Epithelial cell of proximal tubule (primary cell): Measurements from ENCODE around the gene LTC4S. TPM values are rescaled to one million over a fixed set of nuclear protein-coding genes. Genes with fewer than 3 reads are reported as not detected.

ENCODE experiments used
- DNase-seq: peaks from one replicate; pipeline ENCODE4 v3.0.0-alpha.2; 2011; ENCODE audit warnings: low read depth
- H3K4me3 ChIP-seq: 2 replicates; pipeline ENCODE4 v1.5.1; 2011; ENCODE audit warnings: low read depth, mild to moderate bottlenecking, low read length
- total RNA-seq: library from RNA; depleted of rRNA; stranded (reverse); fragments of >200 nt; gene quantifications from 2 replicates; pipeline ENCODE4 v1.2.3, GENCODE V29; 2015
- TF ChIP-seq, protein P1 (sequence below): conservative IDR thresholded peaks from 2 replicates; pipeline ENCODE4 v1.5.1; 2012; ENCODE audit warnings: low read depth, mild to moderate bottlenecking, low read length

The LTC4S gene
- total RNA-seq, 1 donor from 2014 or later, result 9.1 TPM

DNA sequence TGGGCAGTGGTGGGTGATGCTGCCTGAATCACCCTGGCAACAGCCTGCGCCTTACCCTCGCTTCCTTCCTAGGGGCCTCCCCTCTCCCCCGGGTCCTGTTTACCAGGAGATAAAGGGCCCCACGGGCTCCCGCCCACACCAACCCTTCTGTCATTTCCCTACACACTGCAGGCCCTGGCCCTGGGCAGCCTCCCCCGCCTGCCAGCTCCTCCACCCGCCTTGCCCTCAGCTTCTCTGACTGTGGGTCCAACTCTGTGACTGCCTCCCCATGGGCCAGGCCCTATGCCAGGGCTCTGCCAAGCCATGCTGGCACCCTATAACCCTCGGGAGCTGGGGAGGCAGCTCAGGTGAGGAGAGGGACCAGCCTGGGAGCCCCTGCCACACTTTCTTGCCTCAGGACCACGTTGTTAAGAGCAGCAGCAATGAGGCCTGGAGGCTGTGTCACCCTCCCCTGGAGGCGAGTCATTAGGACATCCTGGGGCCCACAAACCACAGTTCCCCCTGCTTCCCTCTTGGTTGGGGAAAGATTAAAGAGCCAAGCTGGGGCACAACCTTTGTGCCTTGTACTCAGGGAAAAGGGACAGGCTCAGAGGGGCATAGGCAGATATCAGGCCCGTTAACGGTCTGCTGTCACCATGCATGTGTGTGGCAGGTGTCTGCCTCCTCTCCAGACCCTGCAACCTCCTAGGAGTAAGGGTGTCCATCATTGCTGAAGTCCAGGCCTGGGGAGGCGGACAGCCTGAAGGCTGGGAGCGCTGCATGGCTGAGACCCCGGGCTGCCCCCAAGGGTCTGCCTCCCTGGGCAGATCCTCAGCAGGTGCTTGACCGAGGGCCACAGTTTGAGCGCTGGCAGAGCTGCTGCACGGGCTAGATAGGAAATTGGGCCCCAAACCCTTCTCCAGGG, 10.1 kb downstream of the LTC4S start:
- TF ChIP-seq, protein P1, sequence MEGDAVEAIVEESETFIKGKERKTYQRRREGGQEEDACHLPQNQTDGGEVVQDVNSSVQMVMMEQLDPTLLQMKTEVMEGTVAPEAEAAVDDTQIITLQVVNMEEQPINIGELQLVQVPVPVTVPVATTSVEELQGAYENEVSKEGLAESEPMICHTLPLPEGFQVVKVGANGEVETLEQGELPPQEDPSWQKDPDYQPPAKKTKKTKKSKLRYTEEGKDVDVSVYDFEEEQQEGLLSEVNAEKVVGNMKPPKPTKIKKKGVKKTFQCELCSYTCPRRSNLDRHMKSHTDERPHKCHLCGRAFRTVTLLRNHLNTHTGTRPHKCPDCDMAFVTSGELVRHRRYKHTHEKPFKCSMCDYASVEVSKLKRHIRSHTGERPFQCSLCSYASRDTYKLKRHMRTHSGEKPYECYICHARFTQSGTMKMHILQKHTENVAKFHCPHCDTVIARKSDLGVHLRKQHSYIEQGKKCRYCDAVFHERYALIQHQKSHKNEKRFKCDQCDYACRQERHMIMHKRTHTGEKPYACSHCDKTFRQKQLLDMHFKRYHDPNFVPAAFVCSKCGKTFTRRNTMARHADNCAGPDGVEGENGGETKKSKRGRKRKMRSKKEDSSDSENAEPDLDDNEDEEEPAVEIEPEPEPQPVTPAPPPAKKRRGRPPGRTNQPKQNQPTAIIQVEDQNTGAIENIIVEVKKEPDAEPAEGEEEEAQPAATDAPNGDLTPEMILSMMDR, result no peak
- H3K4me3 ChIP-seq, result peak overlapping the region; percentile 73
- DNase-seq, result no peak

DNA sequence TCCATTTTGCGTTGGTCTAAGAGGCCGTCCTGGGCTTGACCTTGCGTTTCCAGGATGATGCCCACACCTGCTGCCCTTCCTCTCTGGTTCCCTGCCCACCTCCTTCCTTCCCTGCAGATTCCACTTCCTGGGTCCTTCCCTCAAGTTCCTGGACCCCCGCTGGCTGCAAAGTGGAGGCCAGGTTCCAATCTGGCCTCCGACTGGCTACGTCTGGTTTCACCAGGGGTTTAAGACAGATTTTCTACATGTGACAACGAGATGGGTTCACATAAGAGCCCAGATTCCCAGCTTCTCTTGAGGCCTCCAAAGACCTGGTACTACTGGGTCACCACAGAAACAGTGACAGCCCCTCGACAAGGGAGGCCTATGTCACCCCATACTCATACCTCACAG, 10.8 kb downstream of the LTC4S start:
- TF ChIP-seq, protein P1, result no peak
- DNase-seq, result no peak
- H3K4me3 ChIP-seq, result peak overlapping the region; percentile 73

DNA sequence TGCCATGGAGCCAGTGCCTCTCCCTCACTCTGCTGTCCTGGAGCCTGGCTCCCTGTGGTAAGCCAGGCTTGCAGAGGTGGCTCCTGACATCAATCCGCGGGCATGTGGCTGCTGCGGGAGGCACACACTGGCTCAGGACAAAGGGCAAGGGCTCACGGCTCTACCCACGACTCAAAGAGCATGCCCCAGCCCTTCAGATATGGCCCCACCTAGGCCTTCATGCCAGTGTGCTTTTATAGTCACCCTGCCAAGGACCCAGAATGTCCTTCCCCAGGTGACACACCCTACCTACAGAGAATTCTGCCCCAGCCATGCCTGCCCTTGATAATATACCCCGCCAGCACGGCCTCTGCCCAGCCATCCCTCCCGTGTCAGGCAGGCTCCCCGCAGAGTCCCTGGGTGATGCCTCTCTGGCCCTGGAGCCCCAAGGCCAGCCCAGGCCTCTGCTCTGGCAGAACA, 11.3 kb downstream of the LTC4S start:
- no peak for DNase-seq
- TF ChIP-seq, protein P1, result no peak
- H3K4me3 ChIP-seq, result peak overlapping the region; percentile 73

DNA sequence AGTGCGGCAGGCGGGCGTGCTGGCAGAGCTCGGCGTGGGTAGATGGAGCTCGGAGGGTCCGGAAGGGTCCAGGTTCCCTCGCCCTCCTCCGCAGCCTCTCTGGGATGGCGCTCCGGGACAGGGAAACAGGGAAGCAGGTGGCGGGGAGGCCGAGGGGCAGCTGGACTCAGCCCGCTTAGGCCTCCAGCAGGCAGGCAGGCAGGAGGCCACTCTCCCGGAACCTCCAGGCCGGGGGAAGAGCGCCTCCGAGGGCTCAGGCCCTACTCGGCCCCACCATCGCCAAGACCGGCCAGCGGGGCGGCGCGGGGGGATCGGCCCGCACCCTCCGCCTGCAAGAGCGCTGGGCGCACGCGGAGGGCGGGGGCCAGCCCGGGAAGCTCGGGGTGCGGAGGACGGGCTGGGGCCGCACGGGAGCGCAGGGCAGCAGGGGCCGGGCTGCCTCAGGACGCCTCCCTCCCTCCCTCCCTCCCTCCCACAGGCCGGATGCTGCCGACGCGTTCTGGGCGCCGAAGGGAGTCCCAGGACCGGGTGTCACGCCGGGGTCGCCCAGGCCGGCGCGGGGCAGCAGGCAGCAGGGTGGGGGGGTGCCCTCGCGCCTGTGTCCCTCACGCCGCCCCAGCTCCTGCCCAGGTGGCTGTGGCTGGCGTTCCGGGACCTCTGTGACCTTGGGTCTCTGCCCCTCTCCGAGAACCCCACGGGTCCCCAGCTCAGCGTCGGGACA, 11.9 kb downstream of the LTC4S start:
- DNase-seq, result no peak
- TF ChIP-seq, protein P1, result no peak
- peak overlapping the region; percentile 73 for H3K4me3 ChIP-seq

DNA sequence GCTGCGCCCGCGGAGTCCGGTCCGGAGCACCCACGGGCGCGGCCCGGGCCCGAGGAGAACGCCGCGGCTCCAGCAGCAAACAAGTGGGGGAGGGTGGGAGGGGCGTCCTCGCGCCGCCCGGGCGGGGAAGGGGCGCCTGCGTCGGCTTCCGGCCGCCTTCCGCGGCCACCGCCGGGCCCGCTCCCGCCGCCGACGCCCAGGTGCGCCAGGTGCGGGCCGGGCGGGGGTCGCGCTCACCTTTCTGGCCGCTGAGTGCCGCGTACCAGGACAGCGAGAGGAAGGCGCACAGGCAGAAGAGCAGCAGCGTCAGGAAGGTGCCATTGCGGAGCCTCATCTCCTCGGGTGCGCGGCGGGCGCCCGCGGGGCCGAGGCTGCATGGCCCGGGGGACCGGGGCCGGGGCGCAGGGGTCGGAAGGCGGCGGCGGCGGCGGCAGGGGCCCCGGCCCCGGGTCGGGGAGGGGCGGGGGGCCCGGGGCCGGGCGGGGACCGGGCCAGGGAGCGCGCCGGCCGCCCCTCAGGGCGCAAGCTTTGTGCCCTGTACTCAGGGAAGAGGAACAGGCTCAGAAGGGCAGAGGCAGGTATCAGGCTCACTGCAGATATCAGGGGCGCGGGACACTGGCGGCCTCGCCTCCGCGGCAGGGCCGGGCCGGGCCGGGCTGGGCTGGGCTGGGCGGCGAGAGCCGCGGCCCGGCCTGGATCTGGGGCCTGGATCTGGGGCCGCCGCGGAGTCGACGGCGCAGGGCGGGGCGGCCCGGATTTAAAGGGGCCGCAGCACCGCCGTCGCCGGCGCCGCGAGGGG, 12.7 kb downstream of the LTC4S start, which contains the start of gene MGAT4B:
TSS of gene MGAT4B (minus strand) at position 617 of the 799 bp plus-strand sequence. CDS start at position 334, 283 bp downstream.
- DNase-seq, result no peak
- peak within 1 kb of the TSS; percentile 73 for H3K4me3 ChIP-seq
- TF ChIP-seq, protein P1, result no peak

DNA sequence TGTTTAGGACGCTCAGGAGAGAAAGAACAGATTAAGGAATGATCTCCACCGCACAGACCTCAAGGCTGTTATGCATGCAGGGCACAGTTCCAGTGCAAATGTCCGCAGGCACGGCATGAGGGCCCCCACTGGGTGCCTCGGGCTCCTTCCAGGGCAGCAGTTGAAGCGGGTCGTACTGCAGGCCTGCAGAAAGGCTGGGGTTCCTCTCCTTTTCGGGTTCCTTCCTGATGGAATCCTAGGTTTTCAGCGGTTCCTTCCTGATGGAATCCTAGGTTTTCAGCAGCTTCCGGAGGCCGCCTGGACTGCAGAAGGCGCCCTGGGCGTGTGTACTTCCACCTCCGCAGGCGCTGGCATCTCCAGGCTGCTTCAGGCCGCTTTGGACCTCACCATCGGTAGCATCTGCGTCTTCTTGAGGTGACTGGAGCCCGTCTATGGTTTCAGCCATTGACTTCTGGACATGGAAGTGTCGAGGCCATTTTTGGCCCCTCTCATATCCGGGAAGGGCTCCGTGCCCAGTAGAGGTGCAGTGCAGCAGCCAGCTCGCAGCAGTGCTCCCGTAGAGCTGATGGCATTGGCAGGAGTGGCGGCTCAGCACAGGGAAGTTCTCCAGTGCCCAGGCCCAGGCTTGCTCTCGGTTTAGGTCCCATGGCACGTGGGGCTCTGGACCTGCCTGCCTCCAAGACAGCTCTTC, 18.5 kb downstream of the LTC4S start:
- no peak overlapping the region for H3K4me3 ChIP-seq
- TF ChIP-seq, protein P1, result no peak
- DNase-seq, result no peak
